ENCODE measurements around the gene SLC22A14. TPM values are rescaled to one million over a fixed set of nuclear protein-coding genes. Genes with fewer than 3 reads are reported as not detected.

Gene SLC22A14
- total RNA-seq, 1 experiment from 2014 or later: not detected

DNA sequence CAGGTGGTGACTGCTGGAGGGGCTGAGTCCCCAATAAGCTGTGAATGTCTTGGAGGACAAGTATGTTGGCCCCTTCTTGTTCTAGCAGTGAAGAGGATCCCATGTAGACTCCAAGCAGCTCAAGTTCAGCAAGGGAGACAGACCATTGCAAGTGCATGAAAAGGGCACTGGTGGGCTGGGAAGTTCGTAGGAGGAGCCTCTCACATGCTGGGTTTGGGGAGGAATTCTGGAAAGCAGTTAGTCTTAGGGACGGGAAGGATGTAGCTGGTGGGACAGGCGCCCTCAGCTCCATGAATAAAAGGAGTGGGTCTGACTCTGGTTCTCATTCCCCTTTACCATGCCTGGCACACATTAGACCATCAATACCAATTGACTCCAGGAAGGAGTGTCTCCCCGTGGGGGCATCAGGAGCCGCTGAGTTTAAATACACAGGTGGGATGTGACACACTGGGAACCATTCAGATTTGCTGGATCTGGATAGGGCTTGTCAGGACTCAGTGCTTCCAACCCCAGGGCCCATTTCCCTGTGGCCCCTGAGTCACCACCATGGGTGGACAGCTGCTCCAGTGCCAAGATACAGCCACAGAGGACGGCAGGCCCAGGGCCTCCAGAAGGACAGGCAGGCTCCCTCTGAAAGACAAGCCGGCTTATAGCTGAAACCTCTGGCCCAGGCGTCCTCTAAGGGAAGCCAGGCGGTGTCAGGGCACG is 63.9 kb downstream of the SLC22A14 start:
- Histone ChIP-seq H3T11ph (ENCODE audit: low read length) (no peak overlapping the region), H3K56ac (ENCODE audit: insufficient read length, low read depth, low read length) (no peak overlapping the region), H3K23ac (ENCODE audit: insufficient read length, low read depth, low read length) (no peak overlapping the region), H3K27ac (ENCODE audit: insufficient read length, low read depth, low read length) (no peak overlapping the region), H3K18ac (ENCODE audit: insufficient read length, low read depth, low read length) (no peak overlapping the region), H2BK5ac (ENCODE audit: insufficient read length, low read length) (no peak overlapping the region), H3K14ac (ENCODE audit: insufficient read depth, low read length) (no peak overlapping the region), H2AFZ (ENCODE audit: low read length) (no peak overlapping the region), H3K27me3 (ENCODE audit: insufficient read depth, low read length) (no peaks in the 10 kb centered on the region), H3K9ac (ENCODE audit: extremely low read depth, insufficient read length, low read length) (no peak overlapping the region), H4K91ac (ENCODE audit: insufficient read length, low read depth, low read length) (no peak overlapping the region), H2BK12ac (ENCODE audit: insufficient read length, low read depth, low read length) (no peak overlapping the region), H3K4ac (ENCODE audit: low read depth, low read length) (no peak overlapping the region), H3K79me2 (ENCODE audit: insufficient read depth, low read length) (no peaks in the 10 kb centered on the region), H2BK15ac (ENCODE audit: low read depth, low read length) (no peak overlapping the region), H4K5ac (ENCODE audit: insufficient read length, low read depth, low read length) (no peak overlapping the region), H4K8ac (replicated peaks; ENCODE audit: insufficient read length, low read depth, low read length) (no peak overlapping the region), H3K23me2 (ENCODE audit: insufficient read length, low read depth, low read length, poor library complexity, severe bottlenecking) (no peaks in the 10 kb centered on the region), H2AK5ac (ENCODE audit: insufficient read length, low read length) (no peak overlapping the region), H2BK120ac (ENCODE audit: low read depth, low read length, poor library complexity, severe bottlenecking) (no peak overlapping the region), H3K9me3 (ENCODE audit: control insufficient read depth, low read depth, low read length) (no peaks in the 10 kb centered on the region), H3K79me1 (ENCODE audit: insufficient read depth, low read depth, low read length, poor library complexity, severe bottlenecking) (no peaks in the 10 kb centered on the region), H3K4me2 (ENCODE audit: insufficient read depth, insufficient read length, low read length) (peak overlapping the region; percentile 59), H3K4me1 (ENCODE audit: insufficient read depth, low read length) (no peaks in the 10 kb centered on the region), H4K20me1 (ENCODE audit: control insufficient read depth, insufficient read depth, insufficient read length) (no peaks in the 10 kb centered on the region), H2BK20ac (ENCODE audit: low read depth, low read length, poor library complexity, severe bottlenecking) (no peak overlapping the region)
- Mint-ChIP-seq H3K4me3 (peak overlapping the region; percentile 49 to 77), H3K27ac (no peak overlapping the region), H3K4me1 (no peaks in the 10 kb centered on the region; a peak in 1 of 4 replicates), H3K9me3 (peaks cover 0 to 4% of the 10 kb centered on the region in 2 experiments; a peak in 2 of 5 replicates), H3K36me3 (ENCODE audit: insufficient read depth in 1 of 3, low read depth in 3 of 3) (peaks cover 0 to 2% (median 0%) of the 10 kb centered on the region in 3 experiments; a peak in 2 of 7 replicates), H3K27me3 (ENCODE audit: low read depth) (peaks cover 28% of the 10 kb centered on the region)
- TF ChIP-seq, protein P1, sequence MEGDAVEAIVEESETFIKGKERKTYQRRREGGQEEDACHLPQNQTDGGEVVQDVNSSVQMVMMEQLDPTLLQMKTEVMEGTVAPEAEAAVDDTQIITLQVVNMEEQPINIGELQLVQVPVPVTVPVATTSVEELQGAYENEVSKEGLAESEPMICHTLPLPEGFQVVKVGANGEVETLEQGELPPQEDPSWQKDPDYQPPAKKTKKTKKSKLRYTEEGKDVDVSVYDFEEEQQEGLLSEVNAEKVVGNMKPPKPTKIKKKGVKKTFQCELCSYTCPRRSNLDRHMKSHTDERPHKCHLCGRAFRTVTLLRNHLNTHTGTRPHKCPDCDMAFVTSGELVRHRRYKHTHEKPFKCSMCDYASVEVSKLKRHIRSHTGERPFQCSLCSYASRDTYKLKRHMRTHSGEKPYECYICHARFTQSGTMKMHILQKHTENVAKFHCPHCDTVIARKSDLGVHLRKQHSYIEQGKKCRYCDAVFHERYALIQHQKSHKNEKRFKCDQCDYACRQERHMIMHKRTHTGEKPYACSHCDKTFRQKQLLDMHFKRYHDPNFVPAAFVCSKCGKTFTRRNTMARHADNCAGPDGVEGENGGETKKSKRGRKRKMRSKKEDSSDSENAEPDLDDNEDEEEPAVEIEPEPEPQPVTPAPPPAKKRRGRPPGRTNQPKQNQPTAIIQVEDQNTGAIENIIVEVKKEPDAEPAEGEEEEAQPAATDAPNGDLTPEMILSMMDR (conservative IDR thresholded peaks at IDR 0.05): no peak
- DNase-seq: no peak
- no CpG with 5 or more reads among the region's 10 CpGs for WGBS (ENCODE audit: extremely low coverage, insufficient read length, low lambda C conversion rate)

Data from H9 (cell line).